Adipocyte (in vitro differentiated cells): Measurements from ENCODE around the gene PI16.
A peak's percentile ranks its signal among the peaks of the same experiment; 100 is the strongest.
"Not testable (repeated sequence)": the region's sequence is repeated elsewhere in the genome, so short reads cannot be mapped to it uniquely, and the experiment has no call there.

Experiments used
- DNase-seq: peaks from one replicate; pipeline ENCODE4 v3.0.0-alpha.2; 2015; ENCODE audit warnings: low read depth
- H3K27me3 ChIP-seq: replicated peaks from 2 replicates; pipeline ENCODE4 v1.7.0; 2013; ENCODE audit warnings: mild to moderate bottlenecking, low read length, moderate library complexity; ENCODE audit not compliant: control insufficient read depth, insufficient read depth
- H3K36me3 ChIP-seq: 2 replicates; pipeline ENCODE4 v1.7.0; 2013; ENCODE audit warnings: low read length, mild to moderate bottlenecking, moderate library complexity; ENCODE audit not compliant: control insufficient read depth, insufficient read depth, severe bottlenecking
- H3K4me1 ChIP-seq: 2 replicates; pipeline ENCODE4 v1.7.0; 2013; ENCODE audit warnings: mild to moderate bottlenecking, low read length, moderate library complexity; ENCODE audit not compliant: control insufficient read depth, insufficient read depth
- H3K4me3 ChIP-seq: 2 replicates; pipeline ENCODE4 v1.7.0; 2013; ENCODE audit warnings: mild to moderate bottlenecking, low read length, moderate library complexity
- H3K9ac ChIP-seq: 2 replicates; pipeline ENCODE4 v1.7.0; 2013; ENCODE audit warnings: mild to moderate bottlenecking, low read length, moderate library complexity
- H3K9me3 ChIP-seq: 2 replicates; pipeline ENCODE4 v1.7.0; 2013; ENCODE audit warnings: mild to moderate bottlenecking, low read length, moderate library complexity; ENCODE audit not compliant: control insufficient read depth

Gene PI16

DNA sequence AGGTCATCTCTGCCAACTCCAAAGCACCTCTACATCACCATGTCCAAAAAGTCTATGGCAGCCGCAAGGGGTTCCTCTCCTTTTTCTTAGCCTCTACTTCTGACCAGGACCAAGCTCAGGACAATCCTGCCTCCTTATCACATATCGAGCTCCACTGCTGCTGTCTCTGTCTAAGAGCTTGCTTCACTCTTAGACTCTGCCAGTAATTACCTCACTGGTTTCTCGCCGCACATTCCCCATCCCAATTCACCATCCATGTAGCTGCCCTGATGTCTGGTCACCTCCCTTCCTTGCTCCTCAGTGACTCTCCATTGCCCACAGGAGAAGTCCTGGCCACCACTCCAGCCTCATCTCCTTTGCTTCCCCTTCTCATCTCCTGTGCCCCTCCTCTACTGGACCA lies 24.1 kb upstream of the PI16 start:
- H3K4me1 ChIP-seq, result peaks cover 60% of the 10 kb centered on the region
- peak overlapping the region; percentile 14 for H3K4me3 ChIP-seq
- no peak overlapping the region for H3K9ac ChIP-seq
- peaks cover 4% of the 10 kb centered on the region for H3K36me3 ChIP-seq
- no peaks in the 10 kb centered on the region for H3K27me3 ChIP-seq
- DNase-seq, result no peak
- H3K9me3 ChIP-seq, result no peaks in the 10 kb centered on the region

DNA sequence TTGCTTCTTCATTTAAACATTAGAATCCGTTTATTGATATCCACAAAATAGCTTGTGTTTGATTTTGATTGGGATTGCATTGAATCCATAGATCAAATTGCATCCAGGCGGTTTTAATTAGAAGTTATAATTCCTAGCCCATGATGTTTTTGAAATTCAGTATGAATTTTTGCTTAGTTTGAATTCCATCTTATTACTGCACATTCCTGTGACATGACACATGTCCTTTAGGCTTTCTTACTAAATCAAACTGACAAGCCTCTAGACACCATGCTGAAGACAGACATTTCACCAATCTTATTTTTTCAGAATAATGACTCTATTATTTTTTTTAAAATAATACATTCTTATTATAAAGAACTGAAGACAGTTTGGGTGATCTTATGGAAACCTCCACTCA lies 21.4 kb upstream of the PI16 start:
- H3K27me3 ChIP-seq, result no peaks in the 10 kb centered on the region
- H3K4me1 ChIP-seq, result peaks cover 45% of the 10 kb centered on the region
- H3K4me3 ChIP-seq, result no peak overlapping the region
- DNase-seq, result peak; percentile 83
- no peaks in the 10 kb centered on the region for H3K36me3 ChIP-seq
- no peak overlapping the region for H3K9ac ChIP-seq
- no peaks in the 10 kb centered on the region for H3K9me3 ChIP-seq

DNA sequence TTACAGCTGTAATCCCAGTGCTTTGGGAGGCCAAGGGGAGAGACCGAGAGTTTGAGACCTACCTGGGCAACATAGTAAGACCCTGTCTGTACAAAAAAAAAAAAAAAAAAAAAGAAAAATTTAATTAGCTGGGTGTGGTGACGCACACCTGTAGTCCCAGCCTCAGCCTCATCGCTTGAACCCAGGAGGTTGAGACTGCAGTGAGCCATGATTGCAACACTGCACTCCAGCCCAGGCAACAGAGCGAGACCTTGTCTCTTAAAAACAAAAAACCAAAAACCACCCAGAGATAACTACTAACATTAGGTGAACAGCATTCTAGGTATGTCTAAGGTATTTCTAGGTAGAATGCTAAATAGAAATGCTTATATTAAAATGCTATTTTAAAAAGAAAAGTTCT lies 21.0 kb upstream of the PI16 start:
- no peak for DNase-seq
- Histone ChIP-seq H3K4me1 (peaks cover 41% of the 10 kb centered on the region), H3K4me3 (no peak overlapping the region), H3K36me3 (no peaks in the 10 kb centered on the region), H3K9me3 (no peaks in the 10 kb centered on the region), H3K27me3 (no peaks in the 10 kb centered on the region), H3K9ac (no peak overlapping the region)

DNA sequence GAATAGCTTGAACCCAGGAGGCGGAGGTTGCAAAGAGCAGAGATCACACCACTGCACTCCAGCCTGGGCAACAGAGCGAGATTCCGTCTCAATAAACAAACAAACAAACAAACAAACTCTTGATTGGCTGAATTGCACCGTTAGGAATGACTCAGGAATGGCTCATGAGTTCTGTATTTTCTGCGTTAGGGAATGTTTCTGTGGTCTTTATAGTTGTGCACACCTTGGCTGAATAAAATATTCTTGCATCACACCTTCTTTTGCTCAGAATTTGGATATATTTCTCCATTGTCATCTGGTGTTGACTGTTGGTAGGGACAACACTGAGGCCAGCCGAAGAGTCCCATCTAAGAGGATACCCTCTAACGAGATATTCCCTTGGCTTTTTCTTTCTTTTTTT lies 19.6 kb upstream of the PI16 start:
- no peak overlapping the region for H3K9ac ChIP-seq
- no peaks in the 10 kb centered on the region for H3K9me3 ChIP-seq
- H3K36me3 ChIP-seq, result no peaks in the 10 kb centered on the region
- no peak overlapping the region for H3K4me3 ChIP-seq
- no peak for DNase-seq
- no peaks in the 10 kb centered on the region for H3K27me3 ChIP-seq
- H3K4me1 ChIP-seq, result peaks cover 27% of the 10 kb centered on the region

DNA sequence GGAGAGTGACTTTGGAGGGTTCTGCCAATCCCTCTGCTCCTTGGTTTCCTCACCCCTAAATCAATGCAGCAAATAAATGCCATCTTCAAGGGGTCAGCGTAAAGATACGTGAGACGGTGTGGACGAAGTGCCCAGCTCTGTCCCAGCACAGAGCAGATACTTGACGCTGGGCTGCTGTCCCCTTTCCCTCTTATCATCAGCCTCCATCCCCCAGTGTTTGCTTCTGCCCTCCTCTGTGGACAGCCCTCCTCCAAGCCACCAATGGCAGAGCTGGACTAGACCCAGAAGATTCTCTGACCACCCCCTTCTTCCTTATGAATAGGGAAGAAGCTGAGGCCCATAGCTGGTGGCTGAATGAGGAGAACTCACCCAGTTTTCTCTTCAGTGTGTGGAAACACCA lies 17.7 kb upstream of the PI16 start:
- no peaks in the 10 kb centered on the region for H3K36me3 ChIP-seq
- no peak overlapping the region for H3K9ac ChIP-seq
- no peak for DNase-seq
- no peaks in the 10 kb centered on the region for H3K9me3 ChIP-seq
- peaks cover 15% of the 10 kb centered on the region for H3K4me1 ChIP-seq
- H3K27me3 ChIP-seq, result no peaks in the 10 kb centered on the region
- H3K4me3 ChIP-seq, result no peak overlapping the region

DNA sequence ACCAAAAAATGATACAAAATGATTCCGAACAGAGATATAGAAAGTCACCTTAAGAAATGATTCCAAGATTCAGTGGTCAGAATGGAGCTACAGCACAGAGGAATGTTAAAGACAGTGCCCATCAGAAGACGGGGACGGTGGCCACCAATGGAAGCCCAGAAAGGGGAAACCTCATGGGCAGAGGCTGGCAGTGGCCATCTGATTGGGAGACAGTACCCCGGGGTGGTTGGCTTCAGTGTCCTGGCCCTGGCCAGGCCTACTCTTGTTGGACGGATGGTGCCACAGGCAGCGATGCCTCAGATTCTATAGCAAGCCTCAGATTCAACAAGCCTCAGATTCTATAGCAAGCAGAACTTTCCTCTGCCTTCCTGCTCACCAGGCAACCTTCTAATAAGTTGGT lies 16.6 kb upstream of the PI16 start:
- DNase-seq, result no peak
- H3K9me3 ChIP-seq, result no peaks in the 10 kb centered on the region
- H3K4me3 ChIP-seq, result no peak overlapping the region
- H3K36me3 ChIP-seq, result no peaks in the 10 kb centered on the region
- H3K4me1 ChIP-seq, result peaks cover 12% of the 10 kb centered on the region
- no peaks in the 10 kb centered on the region for H3K27me3 ChIP-seq
- H3K9ac ChIP-seq, result no peak overlapping the region

DNA sequence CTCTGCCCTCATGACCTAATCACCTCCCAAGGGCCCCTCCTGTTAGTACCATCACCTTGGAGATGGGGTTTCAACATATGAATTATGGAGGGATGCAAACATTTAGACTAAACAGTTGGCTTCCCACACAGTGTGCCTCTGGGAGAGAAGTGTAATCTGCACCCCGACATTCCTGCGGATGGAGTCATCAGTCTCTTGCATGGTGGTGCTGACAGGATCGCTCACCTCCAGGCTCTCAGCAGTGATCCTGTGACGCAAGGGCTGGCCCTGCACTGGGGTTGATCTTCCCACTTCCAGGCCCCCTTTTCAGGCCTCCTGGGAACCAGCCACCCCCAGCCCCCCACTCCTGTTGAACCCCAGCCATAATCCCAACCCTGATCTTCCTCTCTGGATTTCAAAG lies 16.0 kb upstream of the PI16 start:
- no peaks in the 10 kb centered on the region for H3K36me3 ChIP-seq
- H3K4me3 ChIP-seq, result no peak overlapping the region
- H3K9ac ChIP-seq, result no peak overlapping the region
- no peaks in the 10 kb centered on the region for H3K9me3 ChIP-seq
- DNase-seq, result no peak
- peaks cover 6% of the 10 kb centered on the region for H3K4me1 ChIP-seq
- H3K27me3 ChIP-seq, result no peaks in the 10 kb centered on the region

DNA sequence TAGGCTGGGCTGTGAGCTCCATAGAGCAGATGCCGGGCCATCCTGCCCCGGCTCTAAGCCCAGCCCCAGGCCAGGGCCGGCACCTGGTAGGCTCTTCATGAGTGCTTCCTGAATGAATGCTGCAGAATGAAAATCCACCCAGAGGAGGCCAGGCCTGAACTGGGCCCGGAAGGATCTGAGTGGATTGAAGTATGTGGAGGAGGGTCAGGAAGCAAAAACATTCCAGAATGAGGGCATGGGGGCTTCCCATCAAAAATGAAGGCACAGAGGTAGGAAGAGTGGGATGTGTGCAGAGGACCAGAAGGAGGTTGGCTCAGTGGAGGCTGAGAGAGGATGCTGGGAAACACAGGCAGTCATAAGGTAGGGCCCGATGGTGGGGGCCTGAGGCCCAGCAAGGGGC lies 15.5 kb upstream of the PI16 start:
- H3K4me3 ChIP-seq, H3K27me3 ChIP-seq: not testable (repeated sequence)

DNA sequence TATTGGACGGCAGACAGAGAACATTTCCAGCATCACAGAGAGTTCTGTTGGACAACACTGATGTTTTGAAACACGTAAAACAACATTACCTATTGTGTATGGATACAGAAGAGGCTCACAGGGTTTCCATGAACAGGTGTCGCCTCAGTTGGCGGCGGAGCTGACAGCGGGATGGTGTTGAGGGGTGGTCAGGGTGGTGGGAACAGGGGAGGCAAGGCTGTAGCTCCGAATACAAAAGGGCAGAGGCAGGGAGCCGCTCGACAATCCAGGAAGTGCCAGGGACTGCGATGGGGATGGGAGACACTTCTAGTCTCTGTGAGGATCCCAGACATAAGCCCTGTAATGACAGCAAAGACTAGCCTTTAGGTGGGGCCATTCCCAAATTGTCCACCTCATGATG lies 14.5 kb upstream of the PI16 start:
- no peak for DNase-seq
- H3K9ac ChIP-seq, result no peak overlapping the region
- H3K36me3 ChIP-seq, result no peaks in the 10 kb centered on the region
- H3K27me3 ChIP-seq, result peaks cover 8% of the 10 kb centered on the region
- no peak overlapping the region for H3K4me3 ChIP-seq
- no peaks in the 10 kb centered on the region for H3K4me1 ChIP-seq
- H3K9me3 ChIP-seq, result no peaks in the 10 kb centered on the region

More for the DNA sequence above, 15.5 kb upstream of the PI16 start:
- H3K36me3 ChIP-seq, H3K9me3 ChIP-seq, H3K4me1 ChIP-seq, H3K9ac ChIP-seq, DNase-seq: not testable (repeated sequence)

DNA sequence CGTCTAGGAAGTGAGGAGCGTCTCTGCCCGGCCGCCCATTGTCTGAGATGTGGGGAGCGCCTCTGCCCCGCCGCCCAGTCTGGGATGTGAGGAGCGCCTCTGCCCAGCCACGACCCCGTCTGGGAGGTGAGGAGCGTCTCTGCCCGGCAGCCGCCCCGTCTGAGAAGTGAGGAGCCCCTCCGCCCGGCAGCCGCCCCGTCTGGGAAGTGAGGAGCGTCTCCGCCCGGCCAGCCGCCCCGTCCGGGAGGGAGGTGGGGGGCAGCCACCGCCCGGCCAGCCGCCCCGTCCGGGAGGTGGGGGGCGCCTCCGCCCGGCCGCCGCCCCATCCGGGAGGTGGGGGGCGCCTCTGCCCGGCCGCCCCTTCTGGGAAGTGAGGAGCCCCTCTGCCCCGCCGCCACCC lies 13.0 kb upstream of the PI16 start:
- peaks cover 11% of the 10 kb centered on the region for H3K27me3 ChIP-seq
- not testable (repeated sequence) for H3K4me3 ChIP-seq, H3K9ac ChIP-seq, H3K36me3 ChIP-seq, H3K4me1 ChIP-seq, H3K9me3 ChIP-seq, DNase-seq

DNA sequence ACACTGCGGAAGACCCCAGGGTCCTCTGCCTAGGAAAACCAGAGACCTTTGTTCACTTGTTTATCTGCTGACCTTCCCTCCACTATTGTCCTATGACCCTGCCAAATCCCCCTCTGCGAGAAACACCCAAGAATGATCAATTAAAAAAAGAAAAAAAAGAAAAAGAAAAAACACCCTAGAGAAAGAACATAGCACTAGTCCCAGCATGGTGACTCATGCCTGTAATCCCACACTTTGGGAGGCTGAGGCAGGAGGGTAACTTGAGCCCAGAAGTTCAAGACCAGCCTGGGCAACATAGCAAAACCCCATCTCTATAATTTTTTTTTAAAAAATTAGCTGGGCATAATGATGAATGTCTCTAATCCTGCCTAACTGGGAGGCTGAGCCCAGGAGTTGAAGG lies 12.2 kb upstream of the PI16 start:
- not testable (repeated sequence) for H3K4me1 ChIP-seq, DNase-seq, H3K4me3 ChIP-seq, H3K9me3 ChIP-seq, H3K9ac ChIP-seq, H3K36me3 ChIP-seq
- peaks cover 11% of the 10 kb centered on the region for H3K27me3 ChIP-seq

DNA sequence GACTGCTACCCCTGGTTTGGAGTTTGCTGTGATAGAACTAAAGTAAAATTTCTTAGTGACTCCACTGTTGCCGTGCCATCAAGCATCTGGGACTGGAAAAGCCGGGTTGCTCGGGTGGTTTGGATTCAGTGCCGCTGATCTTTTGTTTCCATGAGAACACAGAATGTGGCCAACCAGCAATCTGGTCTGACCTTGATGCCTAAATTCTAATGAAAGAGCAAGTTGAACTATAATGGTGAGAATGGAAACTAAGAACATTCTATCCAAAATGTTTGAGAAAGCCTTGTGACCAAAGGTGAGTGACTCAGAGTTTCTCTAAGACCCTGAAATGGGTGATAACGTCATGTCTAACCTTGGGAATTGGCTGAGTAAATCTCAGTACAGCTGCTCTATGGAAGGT lies 9.9 kb upstream of the PI16 start:
- Histone ChIP-seq H3K27me3 (peaks cover 14% of the 10 kb centered on the region), H3K36me3 (no peaks in the 10 kb centered on the region), H3K4me1 (no peaks in the 10 kb centered on the region), H3K9me3 (no peaks in the 10 kb centered on the region), H3K9ac (no peak overlapping the region), H3K4me3 (no peak overlapping the region)
- no peak for DNase-seq
